CD14-positive monocyte (primary cell): ENCODE data around the gene TUBB4A. TPM values are rescaled to one million over a fixed set of nuclear protein-coding genes. Genes with fewer than 3 reads are reported as not detected.
A peak's percentile ranks its signal among the peaks of the same experiment; 100 is the strongest.

Experiments
- DNase-seq, 3 donors: peaks; one replicate each; pipeline ENCODE4 v3.0.0-alpha.2; 2011 to 2022
- H2AFZ ChIP-seq: 2 replicates; pipeline ENCODE4 v1.6.0; 2012; ENCODE audit warnings: mild to moderate bottlenecking, low read depth, low read length, inconsistent platforms; ENCODE audit not compliant: insufficient read depth, poor library complexity, severe bottlenecking
- H3K27ac ChIP-seq, 2 donors: 1 replicate in 1 of 2; 2 replicates in 1 of 2; pipeline ENCODE4 v1.5.1; 2012 to 2013; ENCODE audit warnings: low read length in 2 of 2, control low read depth in 1 of 2, inconsistent platforms in 1 of 2, low read depth in 1 of 2, mild to moderate bottlenecking in 1 of 2
- H3K27me3 ChIP-seq, 2 donors: one replicate each; pipeline versions ENCODE4 v1.6.0 to v1.6.1; 2011 to 2013; ENCODE audit warnings: low read length in 2 of 2; ENCODE audit not compliant: control insufficient read depth in 2 of 2, insufficient read depth in 2 of 2
- H3K36me3 ChIP-seq, 2 donors: replicated peaks in 1 of 2; 1 replicate in 1 of 2; 2 replicates in 1 of 2; pipeline versions ENCODE4 v1.5.1 to v1.6.1; 2012 to 2013; ENCODE audit warnings: low read length in 2 of 2, control low read depth in 1 of 2, inconsistent platforms in 1 of 2, mild to moderate bottlenecking in 1 of 2; ENCODE audit not compliant: insufficient read depth in 2 of 2, control insufficient read depth in 1 of 2
- H3K4me1 ChIP-seq, 2 donors: 1 replicate in 1 of 2; 2 replicates in 1 of 2; pipeline versions ENCODE4 v1.5.1 to v1.6.1; 2012 to 2013; ENCODE audit warnings: low read length in 2 of 2, control low read depth in 1 of 2, inconsistent platforms in 1 of 2, mild to moderate bottlenecking in 1 of 2, moderate library complexity in 1 of 2; ENCODE audit not compliant: insufficient read depth in 2 of 2, control insufficient read depth in 1 of 2
- H3K4me2 ChIP-seq: replicated peaks from 2 replicates; pipeline ENCODE3; 2012; ENCODE audit warnings: low read length, moderate library complexity, mild to moderate bottlenecking; ENCODE audit not compliant: poor library complexity, severe bottlenecking; ENCODE audit errors: extremely low read depth
- H3K4me3 ChIP-seq, 3 experiments: fragments of 200-600 bp in 1 of 3; sonication (generic) in 1 of 3; replicated peaks in 1 of 3; 1 replicate in 2 of 3; 2 replicates in 1 of 3; pipeline ENCODE4 v1.5.1; 2011 to 2013; ENCODE audit warnings: low read length in 3 of 3, mild to moderate bottlenecking in 3 of 3, control low read depth in 2 of 3, low read depth in 2 of 3, inconsistent platforms in 1 of 3, moderate library complexity in 1 of 3
- H3K79me2 ChIP-seq: 2 replicates; pipeline ENCODE4 v1.6.0; 2012; ENCODE audit warnings: mild to moderate bottlenecking, control low read depth, inconsistent platforms, low read length, moderate library complexity; ENCODE audit not compliant: insufficient read depth
- H3K9ac ChIP-seq: 2 replicates; pipeline ENCODE4 v1.6.0; 2017; ENCODE audit warnings: low read length, mild to moderate bottlenecking; ENCODE audit not compliant: insufficient read depth, poor library complexity, severe bottlenecking
- H3K9me3 ChIP-seq, 2 donors: replicated peaks in 1 of 2; 1 replicate in 1 of 2; 2 replicates in 1 of 2; pipeline versions ENCODE4 v1.5.1 to v1.6.1; 2012 to 2013; ENCODE audit warnings: low read length in 2 of 2, control low read depth in 1 of 2; ENCODE audit not compliant: control insufficient read depth in 1 of 2, insufficient read depth in 1 of 2
- H4K20me1 ChIP-seq: 2 replicates; pipeline ENCODE4 v1.6.0; 2012; ENCODE audit warnings: mild to moderate bottlenecking, low read length, control low read depth, moderate library complexity; ENCODE audit not compliant: insufficient read depth
- H3K27ac Mint-ChIP-seq, 7 donors: one replicate each; pipeline ENCODE4 v1.8.0; 2020; ENCODE audit warnings: mild to moderate bottlenecking in 7 of 7, mixed read lengths in 7 of 7, moderate library complexity in 6 of 7, inconsistent platforms in 2 of 7
- H3K27me3 Mint-ChIP-seq, 3 donors: one replicate each; pipeline ENCODE4 v1.8.0; 2021 to 2022; ENCODE audit warnings: low read depth in 3 of 3, mild to moderate bottlenecking in 3 of 3, mixed read lengths in 3 of 3, moderate library complexity in 3 of 3, inconsistent platforms in 1 of 3
- H3K36me3 Mint-ChIP-seq, 2 donors: one replicate each; pipeline ENCODE4 v1.8.0; 2020; ENCODE audit warnings: mixed read lengths in 2 of 2, inconsistent platforms in 1 of 2, mild to moderate bottlenecking in 1 of 2
- H3K4me1 Mint-ChIP-seq: one replicate; pipeline ENCODE4 v1.8.0; 2020; ENCODE audit warnings: mild to moderate bottlenecking, mixed read lengths
- H3K4me3 Mint-ChIP-seq, 2 donors: one replicate each; pipeline ENCODE4 v1.8.0; 2020; ENCODE audit warnings: mild to moderate bottlenecking in 2 of 2, mixed read lengths in 2 of 2, moderate library complexity in 1 of 2
- H3K9me3 Mint-ChIP-seq, 7 donors: one replicate each; pipeline ENCODE4 v1.8.0; 2020 to 2022; ENCODE audit warnings: mixed read lengths in 7 of 7, mild to moderate bottlenecking in 6 of 7, moderate library complexity in 6 of 7, inconsistent platforms in 2 of 7
- WGBS: methylation state at CpG from one replicate; pipeline ENCODE4 v1.1.5; 2013; ENCODE audit warnings: missing lambda C conversion rate; ENCODE audit not compliant: insufficient coverage; 5-methylcytosine and 5-hydroxymethylcytosine counted together
- intact Hi-C, 2 donors: fragments of 100-400 bp; cut with micrococcal nuclease; formaldehyde crosslinking; loops; one replicate each; pipeline versions ENCODE4 v1.15.0 to v1.15.1; 2023
- polyA plus RNA-seq, 3 donors: library from polyadenylated mRNA; depleted of rRNA in 1 of 3; unstranded in 2 of 3; stranded (reverse) in 1 of 3; fragments of 300-500 nt in 2 of 3; fragments of >200 nt in 1 of 3; fragmentation: Illumina TruSeq in 2 of 3; gene quantifications; 1 replicate in 2 of 3; 2 replicates in 1 of 3; pipeline ENCODE4 v1.2.3, GENCODE V29; 2012 to 2021
- TF ChIP-seq, protein P1 (sequence below): fragments of 200-600 bp; IDR thresholded peaks from one replicate; pipeline ENCODE4 v1.8.0; 2022; ENCODE audit warnings: antibody characterized with exemption, mild to moderate bottlenecking

TUBB4A gene
- polyA plus RNA-seq, 3 donors = 0.16 TPM; not detected in 2

DNA sequence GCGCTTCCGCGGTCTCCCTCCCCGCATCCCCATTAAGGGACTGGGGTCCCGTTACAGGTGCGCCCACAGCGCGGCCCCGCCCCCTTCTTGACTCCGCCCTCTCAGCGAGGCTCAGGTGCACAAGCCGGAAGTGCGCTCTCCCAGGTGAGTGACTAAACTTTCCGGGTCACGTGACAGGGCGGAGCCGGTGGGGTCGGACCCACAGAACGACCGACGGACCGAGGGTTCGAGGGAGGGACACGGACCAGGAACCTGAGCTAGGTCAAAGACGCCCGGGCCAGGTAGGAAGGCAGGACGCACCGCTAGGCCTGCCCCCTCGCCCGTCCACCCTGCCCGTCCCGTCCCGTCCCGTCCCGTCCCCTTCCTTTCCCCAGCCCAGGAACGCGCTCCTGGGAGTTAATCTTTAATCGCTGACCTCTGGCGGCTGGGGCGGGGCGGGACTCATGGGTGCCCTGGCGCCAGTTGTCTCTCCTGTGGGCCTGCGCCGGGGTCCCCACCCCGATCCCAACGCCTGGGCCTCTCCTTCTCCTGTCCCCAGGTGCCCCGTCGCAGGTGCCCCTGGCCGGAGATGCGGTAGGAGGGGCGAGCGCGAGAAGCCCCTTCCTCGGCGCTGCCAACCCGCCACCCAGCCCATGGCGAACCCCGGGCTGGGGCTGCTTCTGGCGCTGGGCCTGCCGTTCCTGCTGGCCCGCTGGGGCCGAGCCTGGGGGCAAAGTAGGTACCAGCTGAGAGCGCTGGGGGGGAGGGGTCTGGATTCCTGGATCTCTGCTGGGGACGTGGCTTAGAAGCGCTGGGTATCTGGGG lies 37.8 kb downstream of the TUBB4A start, which contains the start of gene CRB3:
TSS of gene CRB3 (plus strand) at position 202 of the 804 bp plus-strand sequence. CDS start at position 633, 431 bp downstream.
- Histone ChIP-seq H3K4me2 (no peak within 1 kb of the TSS), H3K79me2 (no peaks in the 10 kb centered on the region), H3K27me3 (peaks cover 0 to 28% of the 10 kb centered on the region in 2 donors), H2AFZ (no peak within 1 kb of the TSS), H3K4me1 (peaks cover 15 to 25% of the 10 kb centered on the region in 2 donors), H3K9me3 (peaks cover 3 to 4% of the 10 kb centered on the region in 2 donors), H4K20me1 (no peaks in the 10 kb centered on the region), H3K27ac (no peak within 1 kb of the TSS), H3K36me3 (peaks cover 5 to 13% of the 10 kb centered on the region in 2 donors), H3K4me3 (no peak within 1 kb of the TSS), H3K9ac (no peak within 1 kb of the TSS)
- peaks cover 17% of the 10 kb centered on the region in 2 donors for H3K36me3 Mint-ChIP-seq
- peaks cover 32 to 39% (median 34%) of the 10 kb centered on the region in 3 donors for H3K27me3 Mint-ChIP-seq
- no peak within 1 kb of the TSS for H3K27ac Mint-ChIP-seq
- TF ChIP-seq, protein P1, sequence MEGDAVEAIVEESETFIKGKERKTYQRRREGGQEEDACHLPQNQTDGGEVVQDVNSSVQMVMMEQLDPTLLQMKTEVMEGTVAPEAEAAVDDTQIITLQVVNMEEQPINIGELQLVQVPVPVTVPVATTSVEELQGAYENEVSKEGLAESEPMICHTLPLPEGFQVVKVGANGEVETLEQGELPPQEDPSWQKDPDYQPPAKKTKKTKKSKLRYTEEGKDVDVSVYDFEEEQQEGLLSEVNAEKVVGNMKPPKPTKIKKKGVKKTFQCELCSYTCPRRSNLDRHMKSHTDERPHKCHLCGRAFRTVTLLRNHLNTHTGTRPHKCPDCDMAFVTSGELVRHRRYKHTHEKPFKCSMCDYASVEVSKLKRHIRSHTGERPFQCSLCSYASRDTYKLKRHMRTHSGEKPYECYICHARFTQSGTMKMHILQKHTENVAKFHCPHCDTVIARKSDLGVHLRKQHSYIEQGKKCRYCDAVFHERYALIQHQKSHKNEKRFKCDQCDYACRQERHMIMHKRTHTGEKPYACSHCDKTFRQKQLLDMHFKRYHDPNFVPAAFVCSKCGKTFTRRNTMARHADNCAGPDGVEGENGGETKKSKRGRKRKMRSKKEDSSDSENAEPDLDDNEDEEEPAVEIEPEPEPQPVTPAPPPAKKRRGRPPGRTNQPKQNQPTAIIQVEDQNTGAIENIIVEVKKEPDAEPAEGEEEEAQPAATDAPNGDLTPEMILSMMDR = no peak
- H3K4me1 Mint-ChIP-seq = peaks cover 15% of the 10 kb centered on the region
- no peak for DNase-seq
- H3K4me3 Mint-ChIP-seq = peak within 1 kb of the TSS in 1 of 2 donors; percentile 71
- peaks cover 0 to 5% (median 1%) of the 10 kb centered on the region in 7 donors for H3K9me3 Mint-ChIP-seq
- WGBS = 10% methylated on average over 60 of the region's 65 CpGs
- intact Hi-C loops = no loop called here

GRCh38 chr19:6460099-6460884 lies 41.8 kb downstream of the TUBB4A start:
- intact Hi-C loops = no loop called here
- peak overlapping the region; percentile 88 for H2AFZ ChIP-seq

More at GRCh38 chr19:6460099-6460884, 41.8 kb downstream of the TUBB4A start:
- H3K4me3 ChIP-seq = peak overlapping the region; percentile 39 to 87 (median 79)
- peaks cover 15 to 28% of the 10 kb centered on the region in 2 donors for H3K4me1 ChIP-seq
- under 1% methylated on average over 49 of the region's 57 CpGs for WGBS
- Mint-ChIP-seq H3K27ac (peak overlapping the region in 4 of 7 donors; percentile 24 to 79 (median 62)), H3K4me3 (peak overlapping the region; percentile 92 to 98), H3K9me3 (peaks cover 2 to 21% (median 8%) of the 10 kb centered on the region in 7 donors), H3K4me1 (peaks cover 14% of the 10 kb centered on the region), H3K27me3 (peaks cover 33 to 52% (median 43%) of the 10 kb centered on the region in 3 donors), H3K36me3 (peaks cover 0 to 6% of the 10 kb centered on the region in 2 donors)
- peaks cover 0 to 34% of the 10 kb centered on the region in 2 donors for H3K27me3 ChIP-seq
- peak; percentile 79 to 88 (median 83) for DNase-seq
- peak overlapping the region; percentile 61 for H3K9ac ChIP-seq
- TF ChIP-seq, protein P1 = no peak
- H3K27ac ChIP-seq = peak overlapping the region in 1 of 2 donors; percentile 43
- peaks cover 3 to 11% of the 10 kb centered on the region in 2 donors for H3K9me3 ChIP-seq
- peak overlapping the region; percentile 94 for H3K4me2 ChIP-seq
- no peaks in the 10 kb centered on the region for H4K20me1 ChIP-seq
- H3K36me3 ChIP-seq = no peaks in the 10 kb centered on the region
- H3K79me2 ChIP-seq = no peaks in the 10 kb centered on the region
